ENCODE data around the gene NRF1.

Gene NRF1

DNA sequence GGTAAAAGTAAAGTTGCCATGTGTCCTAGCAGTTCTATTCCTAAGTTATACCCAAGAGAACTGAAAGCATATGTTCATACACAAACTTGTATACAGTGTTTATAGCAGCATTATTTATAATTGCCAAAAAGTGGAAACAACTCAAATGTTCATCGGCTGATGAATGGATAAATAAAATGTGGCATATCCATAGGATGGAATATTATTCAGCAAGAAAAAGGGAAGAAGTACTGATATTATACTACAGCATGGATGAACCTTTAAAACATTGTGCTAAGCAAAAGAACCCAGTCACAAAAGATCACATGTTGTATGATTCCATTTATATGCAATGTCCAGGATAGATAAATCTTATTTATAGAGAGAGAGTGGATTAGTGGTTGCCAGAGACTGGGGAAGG is 68.9 kb downstream of the NRF1 start:
- DNase-seq (ENCODE audit: low read depth), result no peak
- no peak overlapping the region for H3K4me3 ChIP-seq (ENCODE audit: low read depth, low read length)
- TF ChIP-seq POLR2A (IDR thresholded peaks at IDR 0.05; ENCODE audit: extremely low read depth, insufficient read length), result no peak
- no peak for TF ChIP-seq MYC (IDR thresholded peaks at IDR 0.05; ENCODE audit: low read depth, low read length)
- TF ChIP-seq, protein P1, sequence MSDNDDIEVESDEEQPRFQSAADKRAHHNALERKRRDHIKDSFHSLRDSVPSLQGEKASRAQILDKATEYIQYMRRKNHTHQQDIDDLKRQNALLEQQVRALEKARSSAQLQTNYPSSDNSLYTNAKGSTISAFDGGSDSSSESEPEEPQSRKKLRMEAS (IDR thresholded peaks at IDR 0.05; ENCODE audit: low read depth, low read length), result no peak
- TF ChIP-seq, protein P2, sequence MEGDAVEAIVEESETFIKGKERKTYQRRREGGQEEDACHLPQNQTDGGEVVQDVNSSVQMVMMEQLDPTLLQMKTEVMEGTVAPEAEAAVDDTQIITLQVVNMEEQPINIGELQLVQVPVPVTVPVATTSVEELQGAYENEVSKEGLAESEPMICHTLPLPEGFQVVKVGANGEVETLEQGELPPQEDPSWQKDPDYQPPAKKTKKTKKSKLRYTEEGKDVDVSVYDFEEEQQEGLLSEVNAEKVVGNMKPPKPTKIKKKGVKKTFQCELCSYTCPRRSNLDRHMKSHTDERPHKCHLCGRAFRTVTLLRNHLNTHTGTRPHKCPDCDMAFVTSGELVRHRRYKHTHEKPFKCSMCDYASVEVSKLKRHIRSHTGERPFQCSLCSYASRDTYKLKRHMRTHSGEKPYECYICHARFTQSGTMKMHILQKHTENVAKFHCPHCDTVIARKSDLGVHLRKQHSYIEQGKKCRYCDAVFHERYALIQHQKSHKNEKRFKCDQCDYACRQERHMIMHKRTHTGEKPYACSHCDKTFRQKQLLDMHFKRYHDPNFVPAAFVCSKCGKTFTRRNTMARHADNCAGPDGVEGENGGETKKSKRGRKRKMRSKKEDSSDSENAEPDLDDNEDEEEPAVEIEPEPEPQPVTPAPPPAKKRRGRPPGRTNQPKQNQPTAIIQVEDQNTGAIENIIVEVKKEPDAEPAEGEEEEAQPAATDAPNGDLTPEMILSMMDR (IDR thresholded peaks at IDR 0.05; ENCODE audit: low read depth, low read length), result no peak

DNA sequence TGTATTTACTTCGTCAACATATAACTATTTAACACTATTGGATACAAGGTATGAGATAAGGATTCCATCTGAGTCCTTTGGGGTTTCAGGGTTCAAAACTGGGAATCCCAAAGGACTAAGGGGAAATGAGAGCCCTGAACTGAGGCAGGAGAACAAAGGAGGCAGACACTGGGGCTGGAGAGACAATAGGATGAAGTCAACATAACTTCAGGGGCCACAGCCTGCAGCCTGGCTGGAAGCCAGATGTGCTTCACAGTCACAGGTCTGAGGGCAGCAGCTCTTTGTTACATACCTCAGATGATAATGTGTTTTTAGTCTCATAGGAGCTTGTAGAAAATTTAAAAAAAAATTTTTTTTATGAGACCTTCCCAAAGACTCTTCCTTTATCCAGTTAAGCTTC is 73.3 kb downstream of the NRF1 start:
- no peak for TF ChIP-seq POLR2A (IDR thresholded peaks at IDR 0.05; ENCODE audit: extremely low read depth, insufficient read length)
- no peak for TF ChIP-seq MYC (IDR thresholded peaks at IDR 0.05; ENCODE audit: low read depth, low read length)
- TF ChIP-seq, protein P2 (IDR thresholded peaks at IDR 0.05; ENCODE audit: low read depth, low read length), result no peak
- TF ChIP-seq, protein P1 (IDR thresholded peaks at IDR 0.05; ENCODE audit: low read depth, low read length), result no peak
- H3K4me3 ChIP-seq (ENCODE audit: low read depth, low read length), result no peak overlapping the region
- DNase-seq (ENCODE audit: low read depth), result no peak

DNA sequence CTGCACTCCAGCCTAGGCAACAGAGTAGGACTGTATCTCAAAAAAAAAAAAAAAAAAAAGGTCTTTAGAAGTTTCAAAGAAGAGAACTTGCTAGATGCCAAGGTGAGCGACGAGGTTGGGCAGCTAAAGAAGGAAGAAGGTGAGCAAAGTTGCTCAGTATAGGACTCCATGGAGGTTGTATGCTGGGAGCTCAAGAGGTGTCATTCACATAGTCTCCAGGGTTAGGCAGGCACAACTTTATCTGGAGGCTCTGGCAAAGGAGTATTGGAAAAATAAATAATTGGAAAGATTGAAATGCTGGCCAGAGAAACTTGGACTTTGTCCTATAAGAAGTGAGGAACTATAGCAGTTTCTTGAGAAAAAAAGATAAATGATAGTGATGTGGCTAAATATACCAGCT is 74.5 kb downstream of the NRF1 start:
- no peak for TF ChIP-seq POLR2A (IDR thresholded peaks at IDR 0.05; ENCODE audit: extremely low read depth, insufficient read length)
- TF ChIP-seq, protein P1 (IDR thresholded peaks at IDR 0.05; ENCODE audit: low read depth, low read length), result no peak
- TF ChIP-seq MYC (IDR thresholded peaks at IDR 0.05; ENCODE audit: low read depth, low read length), result no peak
- TF ChIP-seq, protein P2 (IDR thresholded peaks at IDR 0.05; ENCODE audit: low read depth, low read length), result no peak
- H3K4me3 ChIP-seq (ENCODE audit: low read depth, low read length), result no peak overlapping the region
- no peak for DNase-seq (ENCODE audit: low read depth)

DNA sequence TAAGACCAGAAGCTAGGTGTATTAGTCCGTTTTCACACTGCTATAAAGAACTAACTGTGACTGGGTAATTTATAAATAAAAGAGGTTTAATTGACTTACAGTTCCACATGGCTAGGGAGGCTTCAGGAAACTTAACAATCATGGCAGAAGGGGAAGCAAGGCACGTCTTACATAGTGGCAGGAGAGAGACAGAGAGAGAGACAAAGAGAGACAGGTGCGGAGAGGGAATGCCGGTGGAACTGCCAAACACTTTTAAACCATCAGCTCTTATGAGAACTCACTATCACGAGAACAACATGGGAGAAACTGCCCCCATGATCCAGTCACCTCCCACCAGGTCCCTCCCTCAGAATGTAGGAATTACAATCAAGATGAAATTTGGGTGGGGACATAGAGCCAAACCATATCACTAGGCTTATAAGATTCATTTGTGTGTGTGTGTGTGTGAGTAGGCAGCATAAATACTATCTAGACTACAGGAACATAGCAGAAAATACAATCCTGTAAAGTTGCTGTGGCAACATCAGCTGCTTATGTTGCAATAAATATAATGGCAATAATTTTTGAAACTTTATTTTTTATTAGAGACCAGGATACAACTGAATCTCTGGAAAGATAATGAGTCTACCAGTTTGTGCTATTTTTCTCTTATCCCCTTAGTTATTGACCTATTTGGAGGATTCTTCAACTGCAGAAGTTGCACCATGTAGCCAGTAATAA is 77.1 kb downstream of the NRF1 start:
- TF ChIP-seq MYC (IDR thresholded peaks at IDR 0.05; ENCODE audit: low read depth, low read length), result no peak
- TF ChIP-seq POLR2A (IDR thresholded peaks at IDR 0.05; ENCODE audit: extremely low read depth, insufficient read length), result no peak
- TF ChIP-seq, protein P2 (IDR thresholded peaks at IDR 0.05; ENCODE audit: low read depth, low read length), result no peak
- TF ChIP-seq, protein P1 (IDR thresholded peaks at IDR 0.05; ENCODE audit: low read depth, low read length), result no peak
- H3K4me3 ChIP-seq (ENCODE audit: low read depth, low read length), result no peak overlapping the region
- no peak for DNase-seq (ENCODE audit: low read depth)

DNA sequence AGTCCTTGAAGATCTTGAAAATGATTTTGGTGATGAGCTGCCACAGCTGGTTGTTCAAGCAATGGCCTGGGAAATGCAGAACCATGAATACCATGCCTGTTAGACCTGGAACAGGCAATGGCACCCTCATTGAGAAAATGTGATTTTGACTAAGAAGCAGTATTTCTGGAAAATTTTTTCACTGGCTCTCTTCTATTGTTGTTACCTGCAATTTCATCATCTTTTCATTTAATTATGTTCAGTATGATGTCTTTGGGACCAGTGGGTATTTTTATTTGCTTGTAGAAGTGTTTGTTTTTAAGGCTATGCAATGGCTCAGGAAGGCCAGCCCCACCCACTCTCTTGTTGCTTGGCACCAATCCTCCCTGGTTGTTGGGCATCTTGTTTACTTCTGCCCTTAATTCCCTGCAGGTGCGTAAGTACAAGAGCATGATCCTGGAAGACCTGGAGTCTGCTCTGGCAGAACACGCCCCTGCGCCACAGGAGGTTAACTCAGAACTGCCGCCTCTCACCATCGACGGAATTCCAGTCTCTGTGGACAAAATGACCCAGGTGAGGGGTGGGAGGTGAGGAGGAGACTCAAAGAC is 78.6 kb downstream of the NRF1 start:
- no peak overlapping the region for H3K4me3 ChIP-seq (ENCODE audit: low read depth, low read length)
- TF ChIP-seq, protein P2 (IDR thresholded peaks at IDR 0.05; ENCODE audit: low read depth, low read length), result no peak
- no peak for TF ChIP-seq POLR2A (IDR thresholded peaks at IDR 0.05; ENCODE audit: extremely low read depth, insufficient read length)
- TF ChIP-seq, protein P1 (IDR thresholded peaks at IDR 0.05; ENCODE audit: low read depth, low read length), result no peak
- TF ChIP-seq MYC (IDR thresholded peaks at IDR 0.05; ENCODE audit: low read depth, low read length), result no peak
- DNase-seq (ENCODE audit: low read depth), result no peak
